Measurements from ENCODE around the gene TMEM61.

Gene TMEM61

GRCh38 chr1:54965624-54966340 is 14.6 kb upstream of the TMEM61 start (continued):
- TF ChIP-seq GLIS3 (CRISPR knock-in tag; IDR thresholded peaks at IDR 0.05) = no peak

- TF ChIP-seq TCF4 (CRISPR knock-in tag; IDR thresholded peaks at IDR 0.05; ENCODE audit: borderline replicate concordance) (no peak), ZFP3 (CRISPR knock-in tag; IDR thresholded peaks at IDR 0.05) (no peak), SNAI2 (CRISPR knock-in tag; IDR thresholded peaks at IDR 0.05) (no peak), ZNF565 (CRISPR knock-in tag; conservative IDR thresholded peaks at IDR 0.05; ENCODE audit: low read depth) (no peak), PPARA (CRISPR knock-in tag; IDR thresholded peaks at IDR 0.05; ENCODE audit: borderline replicate concordance) (no peak), ARNTL (CRISPR knock-in tag; IDR thresholded peaks at IDR 0.05; ENCODE audit: borderline replicate concordance, low read depth) (no peak), ZC3H10 (CRISPR knock-in tag; IDR thresholded peaks at IDR 0.05) (no peak), CSRNP3 (CRISPR knock-in tag; IDR thresholded peaks at IDR 0.05) (no peak), TSHZ2 (CRISPR knock-in tag; IDR thresholded peaks at IDR 0.05) (no peak), ESRRG (CRISPR knock-in tag; IDR thresholded peaks at IDR 0.05) (no peak), POU6F1 (CRISPR knock-in tag; IDR thresholded peaks at IDR 0.05; ENCODE audit: borderline replicate concordance, low read depth) (no peak), ISL1 (CRISPR knock-in tag; IDR thresholded peaks at IDR 0.05) (no peak)
- no peak for ATAC-seq
Observed at GRCh38 chr1:54967372-54967771, 13.1 kb upstream of the TMEM61 start.

GRCh38 chr1:54968551-54968950 is 11.9 kb upstream of the TMEM61 start:
- no peak for ATAC-seq
- no peak for TF ChIP-seq PPARA (CRISPR knock-in tag; IDR thresholded peaks at IDR 0.05; ENCODE audit: borderline replicate concordance)
- no peak for TF ChIP-seq TSHZ2 (CRISPR knock-in tag; IDR thresholded peaks at IDR 0.05)
- TF ChIP-seq OSR1 (CRISPR knock-in tag; IDR thresholded peaks at IDR 0.05) = no peak
- no peak for TF ChIP-seq ESRRG (CRISPR knock-in tag; IDR thresholded peaks at IDR 0.05)
- no peak for TF ChIP-seq CSRNP3 (CRISPR knock-in tag; IDR thresholded peaks at IDR 0.05)
- TF ChIP-seq GLIS3 (CRISPR knock-in tag; IDR thresholded peaks at IDR 0.05) = no peak
- TF ChIP-seq SNAI2 (CRISPR knock-in tag; IDR thresholded peaks at IDR 0.05) = no peak
- no peak for TF ChIP-seq CSDC2 (CRISPR knock-in tag; IDR thresholded peaks at IDR 0.05)
- TF ChIP-seq ZNF565 (CRISPR knock-in tag; conservative IDR thresholded peaks at IDR 0.05; ENCODE audit: low read depth) = no peak
- TF ChIP-seq TCF4 (CRISPR knock-in tag; IDR thresholded peaks at IDR 0.05; ENCODE audit: borderline replicate concordance) = no peak
- TF ChIP-seq PATZ1 (CRISPR knock-in tag; IDR thresholded peaks at IDR 0.05; ENCODE audit: borderline replicate concordance) = no peak
- TF ChIP-seq ZNF70 (CRISPR knock-in tag; IDR thresholded peaks at IDR 0.05) = no peak
- no peak for TF ChIP-seq POU6F1 (CRISPR knock-in tag; IDR thresholded peaks at IDR 0.05; ENCODE audit: borderline replicate concordance, low read depth)
- no peak for TF ChIP-seq RARB (CRISPR knock-in tag; IDR thresholded peaks at IDR 0.05)
- no peak for TF ChIP-seq ARNTL (CRISPR knock-in tag; IDR thresholded peaks at IDR 0.05; ENCODE audit: borderline replicate concordance, low read depth)
- no peak for TF ChIP-seq ZFP30 (CRISPR knock-in tag; IDR thresholded peaks at IDR 0.05)
